Measurements from ENCODE around the gene APBA3.

Gene APBA3

DNA sequence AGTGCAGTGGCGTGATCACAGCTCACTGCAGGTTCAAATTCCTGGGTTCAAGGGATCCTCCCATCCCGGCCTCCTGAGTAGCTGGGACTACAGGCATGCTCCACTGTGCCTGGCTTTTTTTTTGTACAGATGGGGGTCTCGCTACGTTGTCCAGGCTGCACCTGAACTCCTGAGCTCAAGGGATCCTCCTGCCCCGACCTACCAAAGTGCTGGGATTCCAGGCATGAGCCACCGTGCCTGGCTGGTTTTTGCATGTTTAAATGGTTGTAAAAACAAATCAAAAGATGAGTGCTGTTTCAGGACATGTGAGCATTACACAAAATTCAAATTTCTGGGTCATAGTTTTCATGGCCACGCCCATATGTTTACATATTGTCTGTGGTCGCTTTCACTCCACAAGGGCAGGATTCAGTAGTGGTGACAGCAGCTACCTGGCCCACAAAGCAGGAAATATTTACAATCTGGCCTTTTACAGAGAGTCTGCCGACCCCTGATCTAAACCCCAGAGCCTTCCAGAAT lies 19.4 kb upstream of the APBA3 start:
- no peaks in the 10 kb centered on the region for H3K36me3 ChIP-seq
- TF ChIP-seq, protein P1, sequence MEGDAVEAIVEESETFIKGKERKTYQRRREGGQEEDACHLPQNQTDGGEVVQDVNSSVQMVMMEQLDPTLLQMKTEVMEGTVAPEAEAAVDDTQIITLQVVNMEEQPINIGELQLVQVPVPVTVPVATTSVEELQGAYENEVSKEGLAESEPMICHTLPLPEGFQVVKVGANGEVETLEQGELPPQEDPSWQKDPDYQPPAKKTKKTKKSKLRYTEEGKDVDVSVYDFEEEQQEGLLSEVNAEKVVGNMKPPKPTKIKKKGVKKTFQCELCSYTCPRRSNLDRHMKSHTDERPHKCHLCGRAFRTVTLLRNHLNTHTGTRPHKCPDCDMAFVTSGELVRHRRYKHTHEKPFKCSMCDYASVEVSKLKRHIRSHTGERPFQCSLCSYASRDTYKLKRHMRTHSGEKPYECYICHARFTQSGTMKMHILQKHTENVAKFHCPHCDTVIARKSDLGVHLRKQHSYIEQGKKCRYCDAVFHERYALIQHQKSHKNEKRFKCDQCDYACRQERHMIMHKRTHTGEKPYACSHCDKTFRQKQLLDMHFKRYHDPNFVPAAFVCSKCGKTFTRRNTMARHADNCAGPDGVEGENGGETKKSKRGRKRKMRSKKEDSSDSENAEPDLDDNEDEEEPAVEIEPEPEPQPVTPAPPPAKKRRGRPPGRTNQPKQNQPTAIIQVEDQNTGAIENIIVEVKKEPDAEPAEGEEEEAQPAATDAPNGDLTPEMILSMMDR (IDR thresholded peaks at IDR 0.05; ENCODE audit: low read depth, low read length): no peak
- no peak for DNase-seq
- H3K27me3 ChIP-seq: peaks cover 31% of the 10 kb centered on the region
- no peaks in the 10 kb centered on the region for H3K4me1 ChIP-seq
- H3K9me3 ChIP-seq: peaks cover 7% of the 10 kb centered on the region; the same call in 1 of the 2 replicates
- no peak overlapping the region for H3K4me3 ChIP-seq (ENCODE audit: low read depth, low read length)

DNA sequence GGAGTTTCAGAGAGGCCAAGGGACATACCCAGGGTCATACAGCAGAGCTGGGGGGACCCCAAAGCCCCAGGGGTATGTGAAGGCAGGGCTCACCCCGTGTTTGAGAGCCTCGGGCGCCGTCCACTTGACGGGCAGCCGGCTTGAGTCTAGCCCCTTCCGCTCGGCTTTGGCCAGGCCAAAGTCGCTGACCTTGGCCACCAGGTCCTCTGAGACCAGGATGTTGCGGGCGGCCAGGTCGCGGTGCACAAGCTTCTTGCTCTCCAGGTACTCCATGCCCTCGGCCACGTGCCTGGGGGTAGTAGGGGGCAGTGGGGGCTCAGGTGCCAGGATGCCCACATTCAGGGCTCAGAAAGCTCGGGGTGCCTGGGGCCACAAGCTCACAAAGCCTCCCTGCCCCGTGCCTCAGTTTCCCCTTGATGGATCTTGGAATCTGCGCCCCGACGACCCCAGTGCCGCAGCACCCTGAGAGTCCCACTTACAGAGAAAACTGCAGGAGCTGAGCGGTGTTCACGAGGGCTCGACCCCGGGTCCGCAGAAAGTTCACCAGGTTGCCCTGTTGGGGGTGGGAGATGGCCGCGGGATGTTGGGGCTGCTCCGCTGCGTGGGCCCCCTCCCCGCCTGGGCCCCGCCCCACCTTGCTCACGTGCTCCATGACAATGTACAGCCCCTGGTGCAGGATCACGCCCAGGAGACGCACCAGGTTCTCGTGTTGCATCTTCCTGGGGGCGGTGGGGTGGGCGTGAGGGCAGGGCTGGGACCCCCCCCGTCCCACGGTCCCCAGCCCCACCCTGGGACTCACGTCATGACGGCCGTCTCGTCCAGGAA lies 17.6 kb upstream of the APBA3 start:
- TF ChIP-seq, protein P1 (IDR thresholded peaks at IDR 0.05; ENCODE audit: low read depth, low read length): no peak
- Histone ChIP-seq H3K36me3 (no peaks in the 10 kb centered on the region), H3K4me1 (no peaks in the 10 kb centered on the region), H3K4me3 (ENCODE audit: low read depth, low read length) (no peak overlapping the region), H3K27me3 (peaks cover 13% of the 10 kb centered on the region), H3K9me3 (peaks cover 7% of the 10 kb centered on the region; the same call in 1 of the 2 replicates)
- DNase-seq: no peak

- Histone ChIP-seq H3K9me3 (peaks cover 7% of the 10 kb centered on the region; the same call in 1 of the 2 replicates), H3K27me3 (peaks cover 6% of the 10 kb centered on the region; the same call in 1 of the 2 replicates), H3K4me1 (no peaks in the 10 kb centered on the region), H3K4me3 (ENCODE audit: low read depth, low read length) (no peak overlapping the region), H3K36me3 (no peaks in the 10 kb centered on the region)
- DNase-seq: no peak
- TF ChIP-seq, protein P1 (IDR thresholded peaks at IDR 0.05; ENCODE audit: low read depth, low read length): no peak
Observed at GRCh38 chr19:3778104-3778867, 16.8 kb upstream of the APBA3 start.

DNA sequence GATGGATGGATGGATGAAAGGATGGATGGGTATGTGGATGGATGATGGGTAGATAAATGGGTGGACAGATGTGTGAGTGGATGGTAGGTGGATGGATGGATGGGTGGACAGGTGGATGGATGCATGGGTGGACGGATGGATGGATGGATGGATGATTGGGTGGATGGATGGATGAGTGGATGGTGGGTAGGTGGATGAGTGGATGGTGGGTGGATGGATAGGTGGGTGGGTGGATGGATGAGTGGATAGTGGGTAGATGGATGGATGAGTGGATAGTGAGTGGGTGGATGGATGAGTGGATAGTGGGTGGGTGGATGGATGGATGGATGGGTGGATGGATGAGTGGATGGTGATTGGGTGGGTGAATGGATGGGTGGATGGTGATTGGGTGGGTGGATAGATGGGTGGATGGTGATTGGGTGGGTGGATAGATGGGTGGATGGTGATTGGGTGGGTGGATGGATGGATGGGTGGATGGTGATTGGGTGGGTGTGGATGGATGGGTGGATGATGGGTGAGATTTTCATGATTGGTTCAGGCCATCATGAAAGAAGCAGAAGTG lies 15.1 kb upstream of the APBA3 start:
- no peaks in the 10 kb centered on the region for H3K36me3 ChIP-seq
- peaks cover 3% of the 10 kb centered on the region; the same call in 1 of the 2 replicates for H3K9me3 ChIP-seq
- H3K27me3 ChIP-seq: 0 out of 2 replicates have a peak, but pooled peaks cover 6% of the 10 kb centered on the region
- TF ChIP-seq, protein P1 (IDR thresholded peaks at IDR 0.05; ENCODE audit: low read depth, low read length): no peak
- no peaks in the 10 kb centered on the region for H3K4me1 ChIP-seq
- no peak overlapping the region for H3K4me3 ChIP-seq (ENCODE audit: low read depth, low read length)
- DNase-seq: no peak

GRCh38 chr19:3775831-3776230 lies 14.3 kb upstream of the APBA3 start:
- Histone ChIP-seq H3K4me1 (no peaks in the 10 kb centered on the region), H3K4me3 (ENCODE audit: low read depth, low read length) (no peak overlapping the region), H3K27me3 (0 out of 2 replicates have a peak, but pooled peaks cover 6% of the 10 kb centered on the region), H3K36me3 (no peaks in the 10 kb centered on the region), H3K9me3 (no peaks in the 10 kb centered on the region)
- DNase-seq: no peak
- TF ChIP-seq, protein P1 (IDR thresholded peaks at IDR 0.05; ENCODE audit: low read depth, low read length): no peak
